Endothelial cell of umbilical vein (primary cell): ENCODE results near the gene TCTN2. TPM values are rescaled to one million over a fixed set of nuclear protein-coding genes. Genes with fewer than 3 reads are reported as not detected.

Source experiments
- BruUV-seq: library from RNA; stranded (reverse); fragments of 400-500 nt; replicated peaks from 2 replicates; lab custom pipeline; 2021; lab: Mats Ljungman, UMichigan
- CTCF ChIA-PET: fragments of 300-600, 350-600 bp; sonication (Branson Sonifier 250); formaldehyde crosslinking; loops from one replicate; lab custom pipeline; 2021; ENCODE audit warnings: antibody characterized with exemption, inconsistent platforms; lab: Charles Lee
- POLR2A ChIA-PET: fragments of 300-600, 350-600 bp; sonication (Branson Sonifier 250); formaldehyde crosslinking; loops from one replicate; lab custom pipeline; 2021; ENCODE audit warnings: antibody characterized with exemption, inconsistent platforms; lab: Charles Lee
- DNase-seq: peaks from one replicate; pipeline ENCODE4 v3.0.0-alpha.2; 2011; ENCODE audit warnings: low read depth, low spot score
- FAIRE-seq: peaks from 2 replicates; lab custom pipeline; 2011; peaks lifted over from hg19 to GRCh38; lab: Jason Lieb, UNC
- H2AFZ ChIP-seq: 2 replicates; pipeline ENCODE4 v1.6.0; 2012; ENCODE audit warnings: low read depth, low read length, control low read depth, inconsistent platforms
- H3K27ac ChIP-seq: 2 replicates; pipeline ENCODE4 v1.5.1; 2011; ENCODE audit warnings: low read depth, mild to moderate bottlenecking, control low read depth, low read length, moderate library complexity; ENCODE audit not compliant: insufficient read depth
- H3K27me3 ChIP-seq, 2 experiments: 2 replicates each; pipeline versions ENCODE4 v1.6.0 to v1.6.1; 2011; ENCODE audit warnings: low read length in 2 of 2, mixed read lengths in 1 of 2; ENCODE audit not compliant: control insufficient read depth in 2 of 2, insufficient read depth in 2 of 2
- H3K36me3 ChIP-seq, 2 experiments: 2 replicates in 1 of 2; 3 replicates in 1 of 2; pipeline ENCODE4 v1.5.1; 2011; ENCODE audit warnings: low read length in 2 of 2, mild to moderate bottlenecking in 1 of 2, moderate library complexity in 1 of 2; ENCODE audit not compliant: control insufficient read depth in 2 of 2, insufficient read depth in 2 of 2; ENCODE audit errors: extremely low read depth in 1 of 2
- H3K4me1 ChIP-seq: 3 replicates; pipeline ENCODE4 v1.5.1; 2011; ENCODE audit warnings: mild to moderate bottlenecking, low read length; ENCODE audit not compliant: control insufficient read depth, insufficient read depth; ENCODE audit errors: extremely low read depth
- H3K4me2 ChIP-seq: 2 replicates; pipeline ENCODE4 v1.6.1; 2011; ENCODE audit warnings: low read length, control low read depth, mixed read lengths; ENCODE audit not compliant: insufficient read depth
- H3K4me3 ChIP-seq, 3 experiments: fragments of 200-600 bp in 1 of 3; sonication (generic), shearing (Covaris generic) in 1 of 3; replicated peaks in 1 of 3; 2 replicates each; pipeline ENCODE4 v1.5.1; 2011 to 2016; ENCODE audit warnings: control low read depth in 3 of 3, low read length in 3 of 3, mild to moderate bottlenecking in 2 of 3, inconsistent platforms in 1 of 3, low read depth in 1 of 3, moderate library complexity in 1 of 3; ENCODE audit not compliant: insufficient read depth in 1 of 3
- H3K79me2 ChIP-seq: 2 replicates; pipeline ENCODE4 v1.6.0; 2012; ENCODE audit warnings: low read length, inconsistent platforms; ENCODE audit not compliant: control insufficient read depth, insufficient read depth
- H3K9ac ChIP-seq: replicated peaks from 2 replicates; pipeline ENCODE3; 2011; ENCODE audit warnings: low read length, control low read depth; ENCODE audit not compliant: insufficient read depth; ENCODE audit errors: extremely low read depth
- H3K9me1 ChIP-seq: replicated peaks from 3 replicates; pipeline ENCODE4 v1.6.0; 2011; ENCODE audit warnings: mild to moderate bottlenecking, low read length; ENCODE audit not compliant: control insufficient read depth, insufficient read depth; ENCODE audit errors: extremely low read depth
- H3K9me3 ChIP-seq: replicated peaks from 2 replicates; pipeline ENCODE4 v1.5.1; 2012; ENCODE audit warnings: low read length, inconsistent platforms; ENCODE audit not compliant: control insufficient read depth, insufficient read depth
- H4K20me1 ChIP-seq: replicated peaks from 2 replicates; pipeline ENCODE3; 2011; ENCODE audit warnings: mild to moderate bottlenecking, low read length; ENCODE audit not compliant: control insufficient read depth, insufficient read depth; ENCODE audit errors: extremely low read depth
- CTCF ChIP-seq, 2 donors: IDR thresholded peaks; 1 replicate in 1 of 2; 2 replicates in 1 of 2; pipeline ENCODE4 v1.5.1; 2011; ENCODE audit warnings: low read length in 2 of 2, mild to moderate bottlenecking in 2 of 2, moderate library complexity in 2 of 2, control low read depth in 1 of 2, inconsistent platforms in 1 of 2, low read depth in 1 of 2; ENCODE audit not compliant: insufficient read depth in 1 of 2; ENCODE audit errors: extremely low read depth in 1 of 2
- EZH2 ChIP-seq: IDR thresholded peaks from 2 replicates; pipeline ENCODE4 v1.6.1; 2012; ENCODE audit warnings: borderline replicate concordance, low read depth, mild to moderate bottlenecking, moderate library complexity, low read length, inconsistent platforms; ENCODE audit not compliant: severe bottlenecking
- GATA2 ChIP-seq: IDR thresholded peaks from 2 replicates; pipeline ENCODE4 v1.7.0; 2011; ENCODE audit warnings: low read depth, mild to moderate bottlenecking, moderate library complexity, mixed read lengths, low read length; ENCODE audit not compliant: insufficient read length, insufficient read depth
- MAX ChIP-seq: IDR thresholded peaks from 2 replicates; pipeline ENCODE4 v1.6.1; 2011; ENCODE audit not compliant: insufficient read depth, insufficient read length
- MYC ChIP-seq: IDR thresholded peaks from one replicate; pipeline ENCODE4 v1.6.1; 2011; ENCODE audit warnings: mild to moderate bottlenecking, low read depth, low read length
- POLR2A ChIP-seq: IDR thresholded peaks from 2 replicates; pipeline ENCODE4 v1.6.1; 2012; ENCODE audit warnings: low read depth, mild to moderate bottlenecking, control low read depth, low read length
- POLR2AphosphoS5 ChIP-seq: IDR thresholded peaks from 2 replicates; pipeline ENCODE4 v1.6.1; 2012; ENCODE audit warnings: low read depth, mild to moderate bottlenecking, control low read depth, low read length, moderate library complexity; ENCODE audit not compliant: insufficient read depth
- dilution Hi-C: fragments of 300-500 bp; cut with MboI; formaldehyde crosslinking; loops from one replicate; pipeline ENCODE4 v1.15.0; 2019; ENCODE audit warnings: low sequenced_read_pairs; ENCODE audit not compliant: extremely low pct_ligation_motif_present
- intact Hi-C: fragments of 100-400 bp; cut with micrococcal nuclease; formaldehyde crosslinking; loops from one replicate; pipeline ENCODE4 v1.10.0; 2022
- polyA plus RNA-seq, 4 experiments: library from polyadenylated mRNA; depleted of rRNA in 3 of 4; stranded (reverse) in 3 of 4; unstranded in 1 of 4; fragments of >200 nt; gene quantifications; 2 replicates each; pipeline versions ENCODE4 v1.2.1 to v1.2.3, GENCODE V29; 2011 to 2012; ENCODE audit warnings: missing spikeins in 1 of 4
- total RNA-seq: library from RNA; stranded (reverse); gene quantifications from 2 replicates; pipeline ENCODE4 v1.2.3, GENCODE V29; 2021

Gene TCTN2
- total and polyA plus RNA-seq, 2 donors (not counting 3 experiments of a cell fraction or from before 2014, with no cell fraction given) = 11.2 to 16.7 TPM

GRCh38 chr12:123752046-123752445 lies 81.1 kb downstream of the TCTN2 start:
- Histone ChIP-seq H3K4me3 (no peak overlapping the region), H4K20me1 (no peaks in the 10 kb centered on the region), H3K79me2 (no peaks in the 10 kb centered on the region), H3K9me3 (no peaks in the 10 kb centered on the region), H3K4me2 (no peak overlapping the region), H3K36me3 (peaks cover 10 to 24% of the 10 kb centered on the region in 2 experiments), H3K4me1 (no peaks in the 10 kb centered on the region), H2AFZ (no peak overlapping the region), H3K27ac (no peak overlapping the region), H3K9ac (no peak overlapping the region), H3K9me1 (no peaks in the 10 kb centered on the region), H3K27me3 (no peaks in the 10 kb centered on the region)
- intact Hi-C loops = no loop called here
- ChIA-PET CTCF (no interaction called here), POLR2A (no interaction called here)
- TF ChIP-seq POLR2AphosphoS5 = no peak
- no peak for TF ChIP-seq EZH2
- no peak for TF ChIP-seq CTCF (IDR thresholded peaks at IDR 0.05; ENCODE audit: extremely low read depth in 1 of 2, insufficient read depth in 1 of 2, low read depth in 1 of 2, low read length in 2 of 2)
- TF ChIP-seq MAX = no peak
- no peak for TF ChIP-seq MYC
- no peak for TF ChIP-seq POLR2A
- TF ChIP-seq GATA2 = no peak
- dilution Hi-C loops = no loop called here
- BruUV-seq = no TSS peak
- DNase-seq = no peak
- no peak for FAIRE-seq
